HT-29 (cell line): ENCODE measurements around the gene CORO1C. TPM values are rescaled to one million over a fixed set of nuclear protein-coding genes. Genes with fewer than 3 reads are reported as not detected.
"Not testable (repeated sequence)": the region's sequence is repeated elsewhere in the genome, so short reads cannot be mapped to it uniquely, and the experiment has no call there.

Experiments
- DNase-seq: peaks from one replicate; pipeline ENCODE4 v3.0.0-alpha.2; 2015; ENCODE audit warnings: low spot score
- total RNA-seq: library from RNA; depleted of rRNA; stranded (reverse); fragments of >200 nt; shearing (Covaris generic); gene quantifications from 2 replicates; pipeline ENCODE4 v1.2.3, GENCODE V29; 2014; rRNA removed

The CORO1C gene
- total RNA-seq, result 62.9 and 67.5 TPM in 2 replicates

GRCh38 chr12:108731105-108731865 lies at the start of gene CORO1C:
Gene CORO1C (minus strand): TSS chr12:108731518. CDS start chr12:108701318, 30,200 bp downstream.
- DNase-seq, result peak; percentile 98

DNA sequence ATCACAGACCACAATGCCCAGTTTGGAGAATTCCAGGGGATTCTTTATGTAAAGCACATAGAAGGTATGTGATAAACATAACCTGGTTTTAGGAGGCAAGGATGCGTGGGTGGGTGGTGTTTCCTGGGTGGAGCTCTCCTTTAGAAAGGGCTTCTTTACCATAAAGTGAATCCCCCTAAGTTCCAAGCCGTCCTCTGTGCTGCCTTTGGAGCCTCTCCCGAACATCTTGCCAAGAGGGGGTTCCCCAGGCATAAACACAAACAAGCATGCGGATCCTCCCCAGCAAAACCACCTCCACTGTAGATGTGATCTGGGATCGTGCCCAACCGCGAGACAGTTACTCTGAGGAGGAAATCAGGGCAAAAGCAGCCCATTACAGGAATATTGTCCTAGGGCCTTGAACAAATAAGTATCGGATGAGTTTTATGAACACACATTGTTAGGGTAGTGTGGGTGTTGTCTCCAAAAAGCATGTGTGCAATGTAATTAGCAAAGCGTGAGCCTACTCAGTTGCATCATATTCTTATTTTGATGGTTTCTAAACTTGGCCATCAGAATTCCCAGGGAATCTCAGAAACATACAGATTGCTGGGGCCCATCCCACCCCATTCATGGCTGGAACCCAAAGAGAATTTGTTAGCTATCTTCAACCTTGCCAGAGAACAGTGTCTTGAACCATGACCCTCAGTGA lies 48.8 kb upstream of the CORO1C start:
- DNase-seq, result no peak

DNA sequence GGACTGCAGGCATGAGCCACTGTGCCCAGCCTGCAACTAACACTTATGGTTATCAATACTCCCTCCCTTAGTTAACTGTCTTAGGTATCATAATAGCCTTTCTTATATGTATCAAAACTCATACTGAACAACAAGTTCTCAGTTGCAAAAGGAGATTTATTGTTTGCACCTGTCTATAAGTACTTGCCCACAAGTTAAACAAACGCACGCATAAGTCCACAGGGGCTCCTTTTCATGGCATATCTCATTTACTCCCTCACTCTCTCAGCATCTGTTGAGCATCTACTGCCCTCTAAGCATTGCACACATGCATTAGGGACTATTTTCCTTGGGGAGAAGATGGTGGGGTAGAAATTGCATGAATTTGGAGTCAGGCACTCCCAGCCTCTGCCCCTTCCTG lies 46.7 kb upstream of the CORO1C start:
- no peak for DNase-seq

- DNase-seq, result no peak
Observed at GRCh38 chr12:108777156-108777555, 45.8 kb upstream of the CORO1C start.

DNA sequence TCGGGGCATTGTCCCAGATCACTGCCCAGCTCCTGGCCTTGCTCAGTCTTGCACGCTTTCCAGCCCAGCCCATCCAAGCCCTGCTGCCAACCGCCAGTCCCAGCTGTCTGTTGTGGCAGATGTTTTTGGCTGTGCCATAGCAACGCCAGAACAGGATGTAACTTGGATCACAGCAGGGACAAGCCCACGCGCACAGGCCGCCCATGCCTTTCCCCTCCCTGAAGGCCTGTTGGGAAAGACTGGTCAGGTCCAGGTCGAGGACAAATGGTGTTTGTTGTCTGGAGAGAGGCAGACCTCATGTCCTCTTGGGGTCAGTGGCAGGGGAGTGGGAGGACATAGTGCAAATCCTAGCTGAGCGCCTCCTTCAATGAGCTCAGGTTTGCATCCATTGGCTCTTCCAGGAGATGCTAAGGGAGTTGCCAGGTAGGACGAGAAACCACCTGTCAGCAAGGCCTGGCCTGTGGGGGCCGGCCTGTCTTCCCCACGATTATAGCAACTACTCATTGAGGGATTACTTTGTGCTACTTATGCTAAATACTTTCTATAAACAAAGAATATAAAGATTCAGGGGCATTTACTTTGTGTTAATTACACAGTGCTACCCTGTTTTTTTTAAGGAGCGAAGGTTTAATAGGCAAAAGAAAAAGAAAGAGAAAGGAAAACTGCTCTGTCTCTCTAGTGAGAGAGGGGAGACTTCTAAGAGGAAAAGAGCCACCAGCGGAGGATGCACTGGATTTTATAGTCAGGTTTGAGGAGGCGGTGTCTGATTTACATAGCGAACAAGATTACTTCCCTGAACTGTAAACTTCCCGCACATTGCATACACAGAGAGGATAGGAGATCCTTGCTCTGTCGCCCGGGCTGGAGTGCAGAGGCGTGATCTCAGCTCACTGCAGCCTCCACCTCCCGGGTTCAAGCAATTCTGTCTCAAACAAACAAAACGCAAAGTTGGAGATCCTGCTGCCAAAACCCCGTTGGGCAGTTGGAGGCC lies 42.8 kb upstream of the CORO1C start:
- peak; percentile 83 for DNase-seq

GRCh38 chr12:108772891-108773797 lies 41.8 kb upstream of the CORO1C start:
- no peak for DNase-seq

DNA sequence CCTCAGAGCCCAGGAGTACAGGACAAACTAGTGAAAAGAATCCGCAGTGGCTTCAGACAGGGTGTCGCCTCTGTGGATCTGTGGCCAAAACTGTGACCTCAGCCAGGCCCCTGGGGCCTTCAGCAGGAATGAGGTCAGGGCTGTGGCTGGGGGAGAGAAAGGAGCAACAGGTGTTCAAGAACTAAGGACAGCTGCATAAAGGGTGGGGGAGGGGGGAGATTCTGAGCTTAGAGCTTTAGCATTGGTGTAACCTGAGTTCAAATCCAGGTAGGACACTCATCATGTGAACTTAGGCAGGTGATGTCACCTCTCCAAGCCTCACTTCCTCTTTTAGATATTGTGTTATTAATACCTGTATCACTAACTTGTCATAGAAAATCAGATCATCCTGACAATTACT lies 40.9 kb upstream of the CORO1C start:
- no peak for DNase-seq

- DNase-seq, result not testable (repeated sequence)
Observed at GRCh38 chr12:108771835-108772234, 40.5 kb upstream of the CORO1C start.

GRCh38 chr12:108770963-108771362 lies 39.6 kb upstream of the CORO1C start:
- DNase-seq, result no peak

GRCh38 chr12:108770269-108770829 lies 39.0 kb upstream of the CORO1C start:
- no peak for DNase-seq

GRCh38 chr12:108768591-108769500 lies 37.5 kb upstream of the CORO1C start:
- peak; percentile 24 for DNase-seq

DNA sequence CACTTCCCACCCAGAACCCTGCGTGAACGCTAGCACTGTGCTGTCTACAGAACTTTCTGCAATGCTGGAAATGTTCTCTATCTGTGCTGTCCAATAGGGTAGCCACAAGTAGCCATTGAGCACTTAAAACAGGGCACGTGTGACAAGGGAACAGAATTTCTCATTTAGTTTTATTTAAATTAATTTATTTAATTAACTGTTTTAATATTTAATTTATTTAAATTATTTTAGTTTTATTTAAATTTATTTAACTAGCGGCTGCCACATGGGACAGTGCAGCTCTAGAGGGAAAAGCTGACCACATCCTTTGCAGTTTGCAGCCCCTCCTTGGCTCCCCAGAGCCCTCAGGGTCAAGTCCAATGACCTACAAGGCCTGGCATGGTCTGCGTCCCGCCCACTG lies 35.0 kb upstream of the CORO1C start:
- no peak for DNase-seq

- no peak for DNase-seq
Observed at GRCh38 chr12:108765289-108765764, 34.0 kb upstream of the CORO1C start.

GRCh38 chr12:108764540-108765288 lies 33.4 kb upstream of the CORO1C start:
- DNase-seq, result no peak

DNA sequence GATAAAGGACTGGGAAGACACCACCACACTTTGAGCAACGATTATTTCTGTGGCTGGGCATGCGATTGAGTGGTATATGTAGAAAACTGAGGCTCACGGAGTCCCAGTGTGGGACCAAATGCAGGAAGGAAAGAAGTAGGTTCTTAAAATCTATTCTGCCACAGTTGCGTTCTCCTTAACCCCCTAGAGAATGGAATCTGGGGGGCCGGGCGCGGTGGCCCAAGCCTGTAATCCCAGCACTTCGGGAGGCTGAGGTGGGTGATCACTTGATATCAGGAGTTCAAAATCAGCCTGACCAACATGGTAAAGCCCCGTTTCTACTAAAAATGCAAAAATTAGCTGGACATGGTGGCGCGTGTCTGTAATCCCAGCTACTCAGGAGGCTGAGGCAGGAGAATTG lies 29.9 kb upstream of the CORO1C start:
- no peak for DNase-seq

- no peak for DNase-seq
Observed at GRCh38 chr12:108759924-108760323, 28.6 kb upstream of the CORO1C start.

GRCh38 chr12:108757856-108758255 lies 26.5 kb upstream of the CORO1C start:
- no peak for DNase-seq

DNA sequence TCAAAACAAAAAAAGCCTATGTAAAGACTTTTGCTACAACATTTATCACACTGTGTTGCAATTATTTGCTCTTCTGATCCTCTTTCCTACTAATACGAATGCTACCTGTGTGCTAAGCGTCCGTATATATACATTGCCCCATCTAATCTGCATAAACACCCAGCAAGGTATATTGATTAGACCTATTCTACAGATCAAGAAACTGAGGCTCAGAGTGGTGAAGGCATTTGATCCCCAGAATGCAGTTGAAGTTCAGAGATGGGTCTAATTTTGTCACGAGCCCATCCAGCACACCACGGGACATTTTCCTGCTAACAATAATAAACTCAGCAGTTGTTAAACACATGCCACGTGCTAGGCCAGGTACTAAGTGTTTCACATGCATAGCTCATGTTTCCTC lies 25.1 kb upstream of the CORO1C start:
- no peak for DNase-seq
